Measurements from ENCODE around the gene HHAT. TPM values are rescaled to one million over a fixed set of nuclear protein-coding genes. Genes with fewer than 3 reads are reported as not detected.

The HHAT gene
- polyA plus RNA-seq, 3 donors: 1.1 to 1.6 (median 1.5) TPM

DNA sequence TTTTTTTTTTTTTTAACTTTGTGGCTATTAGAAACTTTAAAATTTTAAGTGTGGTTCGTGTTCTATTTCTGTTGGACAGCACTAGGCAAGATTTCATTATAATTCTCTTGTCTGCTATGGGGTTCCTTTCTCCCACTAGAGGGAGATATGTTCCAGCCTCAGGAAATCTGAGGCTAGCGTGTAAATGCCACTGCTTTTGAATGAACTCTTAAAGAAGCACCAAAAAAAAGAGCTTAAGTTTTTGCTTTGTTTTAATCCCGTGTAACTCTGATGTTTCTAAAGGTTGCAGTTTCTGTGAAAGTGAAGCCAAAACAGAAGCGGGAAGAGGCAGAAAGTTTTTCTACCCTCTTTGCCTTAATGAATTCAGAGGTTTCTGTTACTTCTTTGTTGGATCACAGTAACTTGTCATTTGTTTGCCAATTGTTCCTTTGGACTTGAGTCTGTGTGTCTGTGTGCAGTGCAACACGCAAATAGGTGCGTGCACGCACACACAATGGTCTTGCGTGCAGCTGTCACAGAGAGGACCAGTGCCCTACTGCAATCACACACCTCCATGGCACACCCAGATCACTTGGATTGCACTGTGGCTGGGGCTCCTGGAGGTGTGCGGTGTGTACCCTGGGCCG is 32.3 kb downstream of the HHAT start:
- peaks cover 0 to 2% (median 0%) of the 10 kb centered on the region in 3 donors for H3K27me3 Mint-ChIP-seq (ENCODE audit: low read depth in 3 of 3)
- peaks cover 0 to 3% (median 0%) of the 10 kb centered on the region in 7 donors for H3K9me3 Mint-ChIP-seq
- H3K9me3 ChIP-seq (replicated peaks in 1 of 2; ENCODE audit: control insufficient read depth in 1 of 2, insufficient read depth in 1 of 2, low read length in 2 of 2): no peaks in the 10 kb centered on the region
- no peaks in the 10 kb centered on the region for H3K4me1 Mint-ChIP-seq
- H3K4me2 ChIP-seq (replicated peaks; ENCODE audit: extremely low read depth, low read length, poor library complexity, severe bottlenecking): no peak overlapping the region
- no peak overlapping the region for H2AFZ ChIP-seq (ENCODE audit: insufficient read depth, low read depth, low read length, poor library complexity, severe bottlenecking)
- no peak overlapping the region for H3K4me3 ChIP-seq (replicated peaks in 1 of 3; ENCODE audit: low read depth in 2 of 3, low read length in 3 of 3)
- H3K27ac ChIP-seq (ENCODE audit: low read depth in 1 of 2, low read length in 2 of 2): no peak overlapping the region
- H3K9ac ChIP-seq (ENCODE audit: insufficient read depth, low read length, poor library complexity, severe bottlenecking): no peak overlapping the region
- intact Hi-C loops (cut with micrococcal nuclease): no loop called here
- H3K27me3 ChIP-seq (ENCODE audit: control insufficient read depth in 2 of 2, insufficient read depth in 2 of 2, low read length in 2 of 2): no peaks in the 10 kb centered on the region
- H3K36me3 Mint-ChIP-seq: no peaks in the 10 kb centered on the region
- H3K79me2 ChIP-seq (ENCODE audit: insufficient read depth, low read length): no peaks in the 10 kb centered on the region
- H3K36me3 ChIP-seq (replicated peaks in 1 of 2; ENCODE audit: control insufficient read depth in 1 of 2, insufficient read depth in 2 of 2, low read length in 2 of 2): no peaks in the 10 kb centered on the region
- peak in 2 of 3 donors; percentile 4 to 9 for DNase-seq
- 68% methylated on average over 7 of the region's 10 CpGs for WGBS (ENCODE audit: insufficient coverage)
- no peak overlapping the region for H3K27ac Mint-ChIP-seq
- no peaks in the 10 kb centered on the region for H3K4me1 ChIP-seq (ENCODE audit: control insufficient read depth in 1 of 2, insufficient read depth in 2 of 2, low read length in 2 of 2)
- no peak overlapping the region for H3K4me3 Mint-ChIP-seq
- TF ChIP-seq, protein P1, sequence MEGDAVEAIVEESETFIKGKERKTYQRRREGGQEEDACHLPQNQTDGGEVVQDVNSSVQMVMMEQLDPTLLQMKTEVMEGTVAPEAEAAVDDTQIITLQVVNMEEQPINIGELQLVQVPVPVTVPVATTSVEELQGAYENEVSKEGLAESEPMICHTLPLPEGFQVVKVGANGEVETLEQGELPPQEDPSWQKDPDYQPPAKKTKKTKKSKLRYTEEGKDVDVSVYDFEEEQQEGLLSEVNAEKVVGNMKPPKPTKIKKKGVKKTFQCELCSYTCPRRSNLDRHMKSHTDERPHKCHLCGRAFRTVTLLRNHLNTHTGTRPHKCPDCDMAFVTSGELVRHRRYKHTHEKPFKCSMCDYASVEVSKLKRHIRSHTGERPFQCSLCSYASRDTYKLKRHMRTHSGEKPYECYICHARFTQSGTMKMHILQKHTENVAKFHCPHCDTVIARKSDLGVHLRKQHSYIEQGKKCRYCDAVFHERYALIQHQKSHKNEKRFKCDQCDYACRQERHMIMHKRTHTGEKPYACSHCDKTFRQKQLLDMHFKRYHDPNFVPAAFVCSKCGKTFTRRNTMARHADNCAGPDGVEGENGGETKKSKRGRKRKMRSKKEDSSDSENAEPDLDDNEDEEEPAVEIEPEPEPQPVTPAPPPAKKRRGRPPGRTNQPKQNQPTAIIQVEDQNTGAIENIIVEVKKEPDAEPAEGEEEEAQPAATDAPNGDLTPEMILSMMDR (IDR thresholded peaks at IDR 0.05): peak; percentile 38
- no peaks in the 10 kb centered on the region for H4K20me1 ChIP-seq (ENCODE audit: insufficient read depth, low read length)

- Histone ChIP-seq H3K4me3 (replicated peaks in 1 of 3; ENCODE audit: low read depth in 2 of 3, low read length in 3 of 3) (no peak overlapping the region), H3K4me2 (replicated peaks; ENCODE audit: extremely low read depth, low read length, poor library complexity, severe bottlenecking) (no peak overlapping the region), H3K27ac (ENCODE audit: low read depth in 1 of 2, low read length in 2 of 2) (no peak overlapping the region), H3K36me3 (replicated peaks in 1 of 2; ENCODE audit: control insufficient read depth in 1 of 2, insufficient read depth in 2 of 2, low read length in 2 of 2) (no peaks in the 10 kb centered on the region), H4K20me1 (ENCODE audit: insufficient read depth, low read length) (no peaks in the 10 kb centered on the region), H3K9ac (ENCODE audit: insufficient read depth, low read length, poor library complexity, severe bottlenecking) (no peak overlapping the region), H3K79me2 (ENCODE audit: insufficient read depth, low read length) (no peaks in the 10 kb centered on the region), H3K27me3 (ENCODE audit: control insufficient read depth in 2 of 2, insufficient read depth in 2 of 2, low read length in 2 of 2) (no peaks in the 10 kb centered on the region), H3K4me1 (ENCODE audit: control insufficient read depth in 1 of 2, insufficient read depth in 2 of 2, low read length in 2 of 2) (no peaks in the 10 kb centered on the region), H3K9me3 (replicated peaks in 1 of 2; ENCODE audit: control insufficient read depth in 1 of 2, insufficient read depth in 1 of 2, low read length in 2 of 2) (no peaks in the 10 kb centered on the region), H2AFZ (ENCODE audit: insufficient read depth, low read depth, low read length, poor library complexity, severe bottlenecking) (no peak overlapping the region)
- Mint-ChIP-seq H3K27ac (no peak overlapping the region), H3K9me3 (peaks cover 0 to 3% (median 0%) of the 10 kb centered on the region in 7 donors), H3K4me3 (no peak overlapping the region), H3K27me3 (ENCODE audit: low read depth in 3 of 3) (peaks cover 0 to 2% (median 0%) of the 10 kb centered on the region in 3 donors), H3K36me3 (no peaks in the 10 kb centered on the region), H3K4me1 (no peaks in the 10 kb centered on the region)
- DNase-seq: no peak
- intact Hi-C loops (cut with micrococcal nuclease): no loop called here
- TF ChIP-seq, protein P1 (IDR thresholded peaks at IDR 0.05): no peak
- 100% methylated on average over 2 of the region's 4 CpGs for WGBS (ENCODE audit: insufficient coverage)
These were observed 33.0 kb downstream of the HHAT start for GRCh38 chr1:210361665-210362064.
